ENCODE data around the gene IFI27L2. TPM values are rescaled to one million over a fixed set of nuclear protein-coding genes. Genes with fewer than 3 reads are reported as not detected.
A peak's percentile ranks its signal among the peaks of the same experiment; 100 is the strongest.

Gene IFI27L2
- total and polyA plus RNA-seq, 2 donors (not counting 1 experiment from before 2014, with no cell fraction given) = 91.4 to 225 TPM

GRCh38 chr14:94161981-94162380 is 32.6 kb upstream of the IFI27L2 start:
- Histone ChIP-seq H3K4me3 (replicated peaks in 1 of 4; ENCODE audit: control extremely low read depth in 1 of 4, insufficient read depth in 1 of 4, low read depth in 3 of 4, low read length in 4 of 4) (no peak overlapping the region), H2AFZ (ENCODE audit: low read length) (no peak overlapping the region), H4K20me1 (ENCODE audit: control insufficient read depth, extremely low read depth, insufficient read depth, low read length) (no peaks in the 10 kb centered on the region), H3K9ac (ENCODE audit: insufficient read depth, low read length) (no peak overlapping the region), H3K4me2 (ENCODE audit: extremely low read depth, insufficient read depth, low read length) (no peak overlapping the region), H3K4me1 (ENCODE audit: control insufficient read depth, extremely low read depth, insufficient read depth, low read length) (no peaks in the 10 kb centered on the region), H3K79me2 (ENCODE audit: control insufficient read depth, insufficient read depth, low read length) (no peaks in the 10 kb centered on the region), H3K27ac (ENCODE audit: insufficient read depth, low read length) (no peak overlapping the region), H3K36me3 (ENCODE audit: control insufficient read depth, insufficient read depth, low read length) (no peaks in the 10 kb centered on the region), H3K27me3 (ENCODE audit: control insufficient read depth, insufficient read depth, low read length) (peaks cover 14% of the 10 kb centered on the region), H3K9me3 (ENCODE audit: control insufficient read depth, insufficient read depth, low read depth, low read length) (no peaks in the 10 kb centered on the region)
- peak in 1 of 2 donors; percentile 15 for DNase-seq (ENCODE audit: low read depth in 2 of 2)
- TF ChIP-seq EZH2 (IDR thresholded peaks at IDR 0.05; ENCODE audit: low read length, missing control alignments) (no peak), CTCF (conservative IDR thresholded peaks at IDR 0.05 in 1 of 2, IDR thresholded peaks at IDR 0.05 in 1 of 2; ENCODE audit: low read depth in 1 of 2, low read length in 2 of 2) (no peak)

- no peak for DNase-seq (ENCODE audit: low read depth in 2 of 2)
- Histone ChIP-seq H3K4me2 (ENCODE audit: extremely low read depth, insufficient read depth, low read length) (no peak overlapping the region), H3K27me3 (ENCODE audit: control insufficient read depth, insufficient read depth, low read length) (peaks cover 19% of the 10 kb centered on the region), H2AFZ (ENCODE audit: low read length) (no peak overlapping the region), H3K79me2 (ENCODE audit: control insufficient read depth, insufficient read depth, low read length) (no peaks in the 10 kb centered on the region), H3K36me3 (ENCODE audit: control insufficient read depth, insufficient read depth, low read length) (no peaks in the 10 kb centered on the region), H3K9me3 (ENCODE audit: control insufficient read depth, insufficient read depth, low read depth, low read length) (no peaks in the 10 kb centered on the region), H3K4me3 (replicated peaks in 1 of 4; ENCODE audit: control extremely low read depth in 1 of 4, insufficient read depth in 1 of 4, low read depth in 3 of 4, low read length in 4 of 4) (no peak overlapping the region), H3K9ac (ENCODE audit: insufficient read depth, low read length) (no peak overlapping the region), H3K27ac (ENCODE audit: insufficient read depth, low read length) (no peak overlapping the region), H4K20me1 (ENCODE audit: control insufficient read depth, extremely low read depth, insufficient read depth, low read length) (no peaks in the 10 kb centered on the region), H3K4me1 (ENCODE audit: control insufficient read depth, extremely low read depth, insufficient read depth, low read length) (no peaks in the 10 kb centered on the region)
- TF ChIP-seq CTCF (conservative IDR thresholded peaks at IDR 0.05 in 1 of 2, IDR thresholded peaks at IDR 0.05 in 1 of 2; ENCODE audit: low read depth in 1 of 2, low read length in 2 of 2) = no peak
- TF ChIP-seq EZH2 (IDR thresholded peaks at IDR 0.05; ENCODE audit: low read length, missing control alignments) = no peak
Observed at GRCh38 chr14:94161058-94161457, 31.7 kb upstream of the IFI27L2 start.

GRCh38 chr14:94158239-94158883 is 29.0 kb upstream of the IFI27L2 start:
- Histone ChIP-seq H3K4me3 (replicated peaks in 1 of 4; ENCODE audit: control extremely low read depth in 1 of 4, insufficient read depth in 1 of 4, low read depth in 3 of 4, low read length in 4 of 4) (no peak overlapping the region), H3K79me2 (ENCODE audit: control insufficient read depth, insufficient read depth, low read length) (no peaks in the 10 kb centered on the region), H3K9ac (ENCODE audit: insufficient read depth, low read length) (no peak overlapping the region), H4K20me1 (ENCODE audit: control insufficient read depth, extremely low read depth, insufficient read depth, low read length) (no peaks in the 10 kb centered on the region), H3K36me3 (ENCODE audit: control insufficient read depth, insufficient read depth, low read length) (no peaks in the 10 kb centered on the region), H3K27ac (ENCODE audit: insufficient read depth, low read length) (no peak overlapping the region), H3K9me3 (ENCODE audit: control insufficient read depth, insufficient read depth, low read depth, low read length) (no peaks in the 10 kb centered on the region), H3K4me2 (ENCODE audit: extremely low read depth, insufficient read depth, low read length) (no peak overlapping the region), H3K4me1 (ENCODE audit: control insufficient read depth, extremely low read depth, insufficient read depth, low read length) (no peaks in the 10 kb centered on the region), H3K27me3 (ENCODE audit: control insufficient read depth, insufficient read depth, low read length) (peaks cover 10% of the 10 kb centered on the region), H2AFZ (ENCODE audit: low read length) (no peak overlapping the region)
- DNase-seq (ENCODE audit: low read depth in 2 of 2) = no peak
- no peak for TF ChIP-seq EZH2 (IDR thresholded peaks at IDR 0.05; ENCODE audit: low read length, missing control alignments)
- no peak for TF ChIP-seq CTCF (conservative IDR thresholded peaks at IDR 0.05 in 1 of 2, IDR thresholded peaks at IDR 0.05 in 1 of 2; ENCODE audit: low read depth in 1 of 2, low read length in 2 of 2)
